Muscle of arm (tissue), 14 donors: ENCODE measurements around the gene PHLDB2. TPM values are rescaled to one million over a fixed set of nuclear protein-coding genes. Genes with fewer than 3 reads are reported as not detected.
"Not testable (repeated sequence)": the region's sequence is repeated elsewhere in the genome, so short reads cannot be mapped to it uniquely, and the experiment has no call there.

ENCODE experiments used
- DNase-seq: peaks from one replicate; pipeline ENCODE4 v3.0.0-alpha.2; 2013
- long read RNA-seq, 11 donors: transcript quantifications; one replicate each; lab custom pipeline, GENCODE V29; 2026
- polyA plus RNA-seq, 12 donors: library from polyadenylated mRNA; unstranded; fragments of 120-200 nt; gene quantifications; one replicate each; pipeline ENCODE4 v1.2.1, GENCODE V29; 2013; ENCODE audit not compliant: insufficient read length in 12 of 12

Gene PHLDB2
- 100 to 1,000 TPM in 1 of 12 donors, 10 to 100 TPM in 10, not detected in 1; 49.3 to 106 (median 72.6) TPM for polyA plus RNA-seq
- long read RNA-seq, donor 1, full-length matches to known transcripts = 3 of 3 reads
- long read RNA-seq, donor 1, partial matches to known transcripts = 0 of 3 reads
- long read RNA-seq, donor 1, other reads (novel, unspliced or antisense) = 0 of 3 reads
- long read RNA-seq, donor 2, full-length matches to known transcripts = 3 of 3 reads
- long read RNA-seq, donor 2, partial matches to known transcripts = 0 of 3 reads
- long read RNA-seq, donor 2, other reads (novel, unspliced or antisense) = 0 of 3 reads
- long read RNA-seq, donor 3, partial matches to known transcripts = 0 of 3 reads
- long read RNA-seq, donor 3, other reads (novel, unspliced or antisense) = 0 of 3 reads
- long read RNA-seq, donor 4, partial matches to known transcripts = 0 of 2 reads
- long read RNA-seq, donor 4, other reads (novel, unspliced or antisense) = 0 of 2 reads
- long read RNA-seq, donor 5, full-length matches to known transcripts = 11 of 11 reads
- long read RNA-seq, donor 5, partial matches to known transcripts = 0 of 11 reads
- long read RNA-seq, donor 5, other reads (novel, unspliced or antisense) = 0 of 11 reads
- long read RNA-seq, donor 6, full-length matches to known transcripts = 3 of 3 reads
- long read RNA-seq, donor 6, partial matches to known transcripts = 0 of 3 reads
- long read RNA-seq, donor 6, other reads (novel, unspliced or antisense) = 0 of 3 reads
- long read RNA-seq, donor 7 = 0 reads
- long read RNA-seq, donor 8, full-length matches to known transcripts = 3 of 3 reads
- long read RNA-seq, donor 8, partial matches to known transcripts = 0 of 3 reads
- long read RNA-seq, donor 8, other reads (novel, unspliced or antisense) = 0 of 3 reads
- long read RNA-seq, donor 9, full-length matches to known transcripts = 1 of 1 reads
- long read RNA-seq, donor 9, partial matches to known transcripts = 0 of 1 reads
- long read RNA-seq, donor 9, other reads (novel, unspliced or antisense) = 0 of 1 reads
- long read RNA-seq, donor 10, partial matches to known transcripts = 0 of 4 reads
- long read RNA-seq, donor 10, other reads (novel, unspliced or antisense) = 0 of 4 reads
- long read RNA-seq, donor 11, full-length matches to known transcripts = 5 of 5 reads
- long read RNA-seq, donor 11, partial matches to known transcripts = 0 of 5 reads
- long read RNA-seq, donor 11, other reads (novel, unspliced or antisense) = 0 of 5 reads

DNA sequence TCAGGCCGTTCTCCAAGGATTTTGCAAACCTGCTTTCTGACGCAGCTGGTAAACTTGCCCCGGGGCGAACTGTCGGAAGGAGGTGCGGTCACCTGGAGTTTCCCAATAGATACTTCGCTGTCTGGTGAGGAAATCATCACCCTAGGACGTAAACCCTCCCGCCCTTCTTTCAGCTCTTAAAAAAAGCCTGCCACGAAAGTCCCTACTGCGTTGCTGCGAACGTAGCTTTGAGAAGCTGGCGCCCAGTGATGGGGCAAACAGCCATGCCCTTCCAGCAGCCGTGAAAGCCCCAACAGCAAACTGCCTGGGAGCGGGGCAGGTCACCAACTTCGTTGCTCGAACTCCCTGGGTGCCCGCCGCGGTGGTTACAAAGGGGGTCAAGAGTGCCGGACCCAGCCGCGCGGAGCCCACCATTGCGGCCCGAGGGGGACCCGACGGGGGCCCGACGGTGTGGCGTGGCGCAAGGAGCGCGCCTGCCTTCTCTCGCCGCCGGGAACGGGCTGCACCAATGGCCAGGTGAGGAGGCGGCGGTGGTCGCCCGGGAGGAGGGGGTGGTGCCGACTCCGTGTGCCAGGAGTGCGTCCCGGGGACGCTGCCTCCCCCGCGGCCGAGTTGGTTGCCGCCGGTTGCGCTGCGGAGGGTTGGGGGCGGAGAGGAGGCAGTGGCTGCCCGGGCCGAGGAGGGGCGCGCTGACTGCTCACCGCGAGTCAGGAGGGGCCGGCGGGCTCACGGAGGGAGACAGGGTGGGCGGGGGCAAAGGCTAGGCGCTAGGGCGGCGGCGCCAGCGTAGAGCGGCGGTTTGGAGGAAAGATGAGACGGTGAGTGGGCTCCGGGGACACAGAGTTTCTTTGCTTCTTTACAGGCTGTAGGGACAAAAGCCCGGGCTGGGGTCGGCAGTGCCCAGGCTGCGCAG lies at the start of gene PHLDB2:
TSS of gene PHLDB2 (plus strand) at position 205 of the 913 bp plus-strand sequence. CDS start 24,813 bp downstream, outside the sequence.
- DNase-seq = peak; percentile 79

- DNase-seq = no peak
Measured at GRCh38 chr3:111810909-111811308, 48.2 kb upstream of the PHLDB2 start.

- no peak for DNase-seq
Measured at GRCh38 chr3:111811811-111812210, 47.3 kb upstream of the PHLDB2 start.

DNA sequence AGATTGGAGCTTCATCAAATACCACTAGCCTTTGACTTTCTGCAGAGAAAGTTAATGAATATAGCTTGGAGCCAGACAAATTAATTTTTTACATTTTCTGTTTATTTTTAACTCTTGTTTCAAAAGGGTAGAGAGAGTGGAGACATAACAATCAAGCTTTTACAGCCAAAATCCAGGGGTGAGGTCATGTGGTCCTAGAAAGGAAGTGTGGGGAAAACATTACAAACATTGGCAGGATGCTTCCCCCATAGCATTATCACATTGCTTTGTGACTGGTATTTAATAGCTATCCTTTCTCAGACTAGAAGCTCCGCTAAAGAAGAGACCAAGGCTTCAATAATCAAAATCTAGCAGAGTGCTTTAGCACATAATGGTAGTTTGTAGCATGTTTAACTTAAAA lies 46.4 kb upstream of the PHLDB2 start:
- DNase-seq = no peak

GRCh38 chr3:111813441-111813840 lies 45.6 kb upstream of the PHLDB2 start:
- no peak for DNase-seq

GRCh38 chr3:111813979-111814378 lies 45.1 kb upstream of the PHLDB2 start:
- DNase-seq = no peak

- DNase-seq = not testable (repeated sequence)
Measured at GRCh38 chr3:111816771-111817170, 42.3 kb upstream of the PHLDB2 start.

DNA sequence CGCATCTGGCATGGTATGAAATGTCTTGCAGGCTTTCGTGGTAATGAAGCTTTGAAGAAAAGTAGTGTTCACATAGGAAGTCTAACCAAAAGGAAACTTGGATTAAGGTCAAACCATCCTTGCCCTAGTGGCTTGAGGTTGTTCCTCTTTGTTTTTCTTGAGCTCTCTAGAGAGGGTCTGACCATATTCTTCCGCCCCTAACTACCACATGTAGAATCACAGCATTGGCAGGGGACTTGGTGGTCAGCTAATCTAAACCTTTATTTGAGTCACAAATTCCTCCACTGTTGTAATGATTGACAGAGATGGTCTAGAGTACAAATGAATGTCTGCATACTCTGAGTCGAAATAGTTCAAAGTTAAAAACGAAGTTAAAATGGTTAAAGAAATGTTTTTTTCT lies 39.1 kb upstream of the PHLDB2 start:
- DNase-seq = no peak

- DNase-seq = no peak
Measured at GRCh38 chr3:111820651-111821050, 38.4 kb upstream of the PHLDB2 start.

DNA sequence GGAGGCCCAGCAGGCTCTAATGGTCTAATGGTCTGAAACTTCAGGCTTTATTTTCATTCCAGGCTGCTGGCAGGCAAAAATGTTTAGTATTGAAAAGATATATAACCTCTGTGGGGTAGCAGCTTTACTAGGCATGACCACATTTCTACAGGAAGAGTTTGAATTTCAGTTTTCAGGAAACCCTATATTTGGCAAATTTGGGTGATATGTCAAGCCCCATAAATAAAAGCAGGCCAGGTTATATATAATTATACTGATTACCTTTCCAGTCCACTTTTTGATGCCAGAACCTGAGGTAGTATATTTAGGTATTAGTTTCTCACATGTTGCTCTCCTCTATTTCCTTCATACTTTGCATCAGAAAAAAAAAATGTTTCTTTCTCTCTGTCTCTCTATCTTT lies 37.2 kb upstream of the PHLDB2 start:
- DNase-seq = no peak

GRCh38 chr3:111822804-111823203 lies 36.3 kb upstream of the PHLDB2 start:
- DNase-seq = no peak

DNA sequence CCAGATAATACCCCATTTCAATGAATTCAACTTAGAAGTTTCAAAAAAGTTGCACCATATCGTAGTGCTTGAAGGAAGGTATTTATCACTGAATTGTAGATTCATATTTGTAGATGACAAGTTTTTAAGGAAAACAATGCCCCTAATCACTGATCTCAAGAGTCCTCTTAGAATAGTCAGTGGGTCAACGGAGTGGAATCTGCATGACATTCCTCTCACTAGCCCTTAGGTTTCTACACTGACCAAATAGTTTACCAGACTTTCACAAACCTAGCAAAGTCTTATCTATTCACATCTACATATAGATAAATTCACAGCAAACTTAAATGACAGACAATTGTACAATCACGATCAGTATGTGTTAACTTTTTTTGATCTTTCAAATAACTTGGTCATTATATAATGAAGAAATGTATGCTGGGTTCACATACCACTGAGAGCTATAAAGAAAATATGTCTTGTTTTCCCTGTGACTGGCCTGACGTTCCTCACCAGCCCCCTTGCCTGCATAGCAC lies 35.7 kb upstream of the PHLDB2 start:
- DNase-seq = no peak

- DNase-seq = no peak
Measured at GRCh38 chr3:111824351-111824750, 34.7 kb upstream of the PHLDB2 start.

DNA sequence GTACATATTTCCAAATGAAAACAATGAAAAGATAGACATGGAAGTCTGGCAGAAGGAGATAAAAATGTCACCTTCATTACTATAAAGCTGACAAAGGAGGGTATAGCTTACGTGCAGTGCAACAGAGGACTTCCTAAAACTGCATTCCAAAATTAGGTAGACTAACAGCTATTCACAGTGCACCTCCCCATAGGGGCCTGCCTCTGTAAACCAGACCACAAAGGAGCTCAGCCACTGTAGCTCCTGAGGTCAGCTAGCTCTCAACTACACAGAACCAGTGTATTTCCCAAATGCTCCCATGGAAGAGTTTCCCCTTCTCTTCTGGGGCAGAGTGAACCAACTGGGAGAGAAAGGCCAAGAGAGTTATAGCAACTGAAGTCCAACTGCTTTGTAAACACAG lies 31.2 kb upstream of the PHLDB2 start:
- DNase-seq = no peak

DNA sequence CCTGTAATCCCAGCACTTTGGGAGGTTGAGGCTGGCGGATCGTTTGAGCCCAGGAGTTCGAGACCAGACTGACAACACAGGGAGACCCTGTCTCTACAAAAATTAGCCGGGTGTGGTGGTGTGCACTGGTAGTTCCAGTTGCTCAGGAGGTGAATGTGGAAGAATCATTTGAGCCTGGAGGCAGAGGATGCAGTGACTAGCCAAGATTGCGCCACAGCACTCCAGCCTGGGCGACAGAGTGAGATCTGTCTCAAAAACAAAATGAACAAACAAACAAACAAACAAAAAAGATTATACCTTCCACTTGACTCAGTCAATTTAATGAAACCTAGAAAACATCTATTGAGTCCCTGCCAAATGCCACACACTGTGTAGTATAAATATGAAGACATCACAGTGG lies 30.5 kb upstream of the PHLDB2 start:
- no peak for DNase-seq

GRCh38 chr3:111829023-111829422 lies 30.0 kb upstream of the PHLDB2 start:
- DNase-seq = no peak

DNA sequence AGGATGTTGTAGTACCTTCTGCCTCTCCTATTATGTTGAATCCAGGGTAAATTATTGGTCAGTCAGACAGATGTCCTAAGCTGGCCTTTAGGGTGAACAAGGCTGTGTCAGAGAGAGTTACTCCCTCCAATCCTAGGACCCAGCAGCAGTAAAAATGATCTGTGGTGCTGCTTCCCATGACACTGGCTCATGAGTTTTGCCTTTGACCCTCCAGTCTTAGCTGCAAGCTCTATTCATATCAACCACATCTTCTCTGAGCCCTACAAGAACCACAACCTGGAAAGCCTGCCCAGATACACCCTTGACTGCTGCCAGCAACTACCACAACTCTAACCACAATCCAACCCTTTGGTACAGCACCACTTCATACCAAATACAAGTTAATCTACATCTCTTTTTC lies 27.2 kb upstream of the PHLDB2 start:
- no peak for DNase-seq

DNA sequence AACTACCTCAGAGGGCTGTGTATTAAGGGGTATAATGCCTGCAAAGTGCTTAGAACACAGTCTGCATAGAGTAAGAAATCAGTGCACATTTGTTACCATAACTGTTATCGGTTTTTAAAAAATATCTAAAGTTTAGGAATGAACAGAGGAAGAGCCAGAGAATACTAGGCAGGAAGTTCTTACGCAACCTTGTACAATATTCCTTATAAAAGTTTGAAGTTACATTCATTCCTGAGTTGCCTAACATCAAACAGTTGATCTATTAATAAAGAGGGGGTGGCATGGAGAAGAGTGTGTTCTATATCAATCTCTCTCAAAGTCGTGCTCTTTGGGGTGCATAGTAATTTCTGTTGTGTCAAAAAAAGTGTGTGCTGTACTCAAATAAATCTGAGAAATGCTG lies 22.0 kb upstream of the PHLDB2 start:
- no peak for DNase-seq

- no peak for DNase-seq
Measured at GRCh38 chr3:111838133-111838532, 20.9 kb upstream of the PHLDB2 start.

DNA sequence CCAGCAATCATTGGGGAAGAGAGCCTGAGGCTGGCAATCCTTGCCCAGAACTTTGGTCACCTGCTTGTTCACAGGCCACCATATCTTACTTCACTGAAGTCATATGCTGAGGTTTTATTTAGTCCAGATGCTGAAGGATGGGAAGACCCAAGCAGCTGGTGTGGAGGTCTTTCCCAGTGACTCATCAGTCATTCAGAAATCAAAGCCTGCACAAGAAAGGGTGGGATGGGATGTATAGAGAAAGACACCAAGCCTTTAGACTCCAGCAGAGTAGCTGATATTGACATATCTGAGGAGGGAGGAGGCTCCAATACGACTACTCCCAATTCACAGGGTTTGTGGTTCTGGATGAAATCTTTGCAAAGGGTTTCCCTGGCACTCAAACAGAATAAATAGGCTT lies 13.0 kb upstream of the PHLDB2 start:
- DNase-seq = no peak

GRCh38 chr3:111846717-111847116 lies 12.3 kb upstream of the PHLDB2 start:
- no peak for DNase-seq
